ENCODE data around the gene HSH2D.

Gene HSH2D

DNA sequence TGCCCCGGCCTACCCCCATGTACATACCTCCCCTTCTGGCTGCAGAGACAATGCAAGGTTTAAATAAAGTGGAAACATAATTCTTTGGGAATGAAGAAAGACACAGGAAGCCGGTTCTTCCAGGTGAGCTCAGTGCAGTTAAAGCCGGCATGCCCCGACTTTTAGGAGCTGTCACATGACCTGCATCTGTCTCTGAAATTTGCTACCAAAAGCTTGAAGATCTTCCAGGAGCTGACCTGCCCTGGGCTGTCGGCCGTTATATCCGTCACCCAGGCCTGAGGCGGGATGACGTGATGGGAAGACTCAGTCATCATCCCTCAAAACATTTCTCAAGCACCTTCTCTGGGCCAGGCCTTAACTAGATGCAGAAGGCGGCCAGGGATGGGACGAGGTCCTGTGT lies 21.5 kb upstream of the HSH2D start:
- H3K4me2 ChIP-seq (ENCODE audit: low read length) = no peak overlapping the region
- H2BK12ac ChIP-seq (ENCODE audit: low read length) = no peak overlapping the region
- H3K14ac ChIP-seq (ENCODE audit: low read length) = no peak overlapping the region
- H4K8ac ChIP-seq (ENCODE audit: low read depth, low read length) = no peak overlapping the region
- no peak overlapping the region for H3K4me3 ChIP-seq (ENCODE audit: low read depth, low read length)
- peak; percentile 52 to 86 for DNase-seq
- no peak overlapping the region for H4K91ac ChIP-seq (ENCODE audit: low read depth, low read length)
- H3K27me3 ChIP-seq (ENCODE audit: insufficient read depth, low read length) = no peaks in the 10 kb centered on the region
- no peak overlapping the region for H4K12ac ChIP-seq (ENCODE audit: low read depth, low read length)
- no peaks in the 10 kb centered on the region for H3K4me1 ChIP-seq (ENCODE audit: control insufficient read depth in 1 of 2, insufficient read depth in 2 of 2, low read length in 2 of 2)
- no peak overlapping the region for H2BK5ac ChIP-seq (ENCODE audit: low read depth, low read length, poor library complexity)
- H3K9ac ChIP-seq (ENCODE audit: low read length) = no peak overlapping the region
- H3K79me1 ChIP-seq (ENCODE audit: low read length) = no peaks in the 10 kb centered on the region
- no peak overlapping the region for H3K4ac ChIP-seq (ENCODE audit: low read depth, low read length)
- H2BK120ac ChIP-seq (ENCODE audit: insufficient read depth, low read length, poor library complexity) = no peak overlapping the region
- peaks cover 86 to 87% of the 10 kb centered on the region in 2 experiments for H3K36me3 ChIP-seq (ENCODE audit: control insufficient read depth in 1 of 2, insufficient read depth in 2 of 2, low read length in 2 of 2)
- no peak overlapping the region for H3K18ac ChIP-seq (ENCODE audit: low read length)
- H3K9me3 ChIP-seq (ENCODE audit: insufficient read depth, low read depth, low read length) = no peaks in the 10 kb centered on the region
- H2AK5ac ChIP-seq (ENCODE audit: low read length) = no peak overlapping the region
- no CpG with 5 or more reads among the region's 11 CpGs for WGBS (ENCODE audit: extremely low coverage, insufficient coverage, insufficient read length)
- no peaks in the 10 kb centered on the region for H3K79me2 ChIP-seq (ENCODE audit: control insufficient read depth, insufficient read depth, low read length, poor library complexity)
- no peak overlapping the region for H3K27ac ChIP-seq (ENCODE audit: low read depth, low read length)
- no peak overlapping the region for H2AFZ ChIP-seq (ENCODE audit: insufficient read depth, low read length, poor library complexity)
- no peak overlapping the region for H3K23ac ChIP-seq (ENCODE audit: low read length)

- no peak overlapping the region for H3K14ac ChIP-seq (ENCODE audit: low read length)
- no peaks in the 10 kb centered on the region for H3K27me3 ChIP-seq (ENCODE audit: insufficient read depth, low read length)
- no peak overlapping the region for H4K8ac ChIP-seq (ENCODE audit: low read depth, low read length)
- no peaks in the 10 kb centered on the region for H3K79me2 ChIP-seq (ENCODE audit: control insufficient read depth, insufficient read depth, low read length, poor library complexity)
- no peak overlapping the region for H4K12ac ChIP-seq (ENCODE audit: low read depth, low read length)
- no peak overlapping the region for H3K18ac ChIP-seq (ENCODE audit: low read length)
- H2BK12ac ChIP-seq (ENCODE audit: low read length) = no peak overlapping the region
- H3K79me1 ChIP-seq (ENCODE audit: low read length) = no peaks in the 10 kb centered on the region
- no peak overlapping the region for H3K23ac ChIP-seq (ENCODE audit: low read length)
- H2BK120ac ChIP-seq (ENCODE audit: insufficient read depth, low read length, poor library complexity) = no peak overlapping the region
- no peak overlapping the region for H3K27ac ChIP-seq (ENCODE audit: low read depth, low read length)
- no peak overlapping the region for H2BK5ac ChIP-seq (ENCODE audit: low read depth, low read length, poor library complexity)
- no peak overlapping the region for H2AK5ac ChIP-seq (ENCODE audit: low read length)
- DNase-seq = no peak
- no peak overlapping the region for H4K91ac ChIP-seq (ENCODE audit: low read depth, low read length)
- WGBS (ENCODE audit: extremely low coverage, insufficient coverage, insufficient read length) = no CpG with 5 or more reads among the region's 14 CpGs
- no peaks in the 10 kb centered on the region for H3K9me3 ChIP-seq (ENCODE audit: insufficient read depth, low read depth, low read length)
- peaks cover 95 to 96% of the 10 kb centered on the region in 2 experiments for H3K36me3 ChIP-seq (ENCODE audit: control insufficient read depth in 1 of 2, insufficient read depth in 2 of 2, low read length in 2 of 2)
- H2AFZ ChIP-seq (ENCODE audit: insufficient read depth, low read length, poor library complexity) = no peak overlapping the region
- H3K4me1 ChIP-seq (ENCODE audit: control insufficient read depth in 1 of 2, insufficient read depth in 2 of 2, low read length in 2 of 2) = no peaks in the 10 kb centered on the region
- no peak overlapping the region for H3K4me2 ChIP-seq (ENCODE audit: low read length)
- H3K9ac ChIP-seq (ENCODE audit: low read length) = no peak overlapping the region
- no peak overlapping the region for H3K4me3 ChIP-seq (ENCODE audit: low read depth, low read length)
- H3K4ac ChIP-seq (ENCODE audit: low read depth, low read length) = no peak overlapping the region
These were observed 18.5 kb upstream of the HSH2D start for GRCh38 chr19:16124953-16125352.

DNA sequence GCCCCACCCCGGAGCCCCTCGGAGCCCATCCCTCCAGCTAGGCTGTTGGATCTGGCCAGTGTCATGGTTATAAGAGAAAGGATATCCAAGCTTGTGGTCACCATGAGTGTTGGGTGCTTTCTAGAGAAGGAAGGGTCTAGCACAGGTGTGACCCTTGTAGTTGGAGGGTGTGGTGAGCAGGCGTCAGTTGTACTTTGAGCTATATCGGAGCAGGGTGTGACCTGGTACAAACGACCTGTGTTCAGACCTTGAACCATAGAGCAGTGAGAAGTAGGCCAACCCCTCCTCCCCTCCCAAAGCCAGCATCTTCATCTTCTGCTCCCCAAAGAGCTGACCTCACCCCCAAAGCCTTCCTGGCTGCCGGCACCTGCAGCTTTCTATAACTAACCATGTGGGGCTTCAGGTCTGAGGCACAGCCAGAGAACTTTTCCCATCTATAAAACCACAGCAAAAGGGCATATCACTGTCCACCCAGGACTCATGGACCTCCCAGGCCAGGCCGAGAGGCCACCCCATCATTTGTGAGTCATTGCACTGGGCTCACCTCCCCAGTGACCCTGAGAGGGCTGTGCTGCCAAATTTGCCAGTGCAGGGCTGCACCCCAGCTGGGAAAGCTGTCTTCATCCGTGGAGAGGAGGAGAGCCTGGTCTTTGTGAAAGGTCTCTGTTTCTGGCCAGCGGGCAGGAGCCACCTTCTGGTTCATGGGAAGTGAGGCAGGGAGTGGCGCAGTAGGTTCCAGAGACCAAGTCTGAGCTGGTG lies 17.6 kb upstream of the HSH2D start:
- Histone ChIP-seq H2BK5ac (ENCODE audit: low read depth, low read length, poor library complexity) (no peak overlapping the region), H2BK120ac (ENCODE audit: insufficient read depth, low read length, poor library complexity) (no peak overlapping the region), H3K27ac (ENCODE audit: low read depth, low read length) (no peak overlapping the region), H3K9me3 (ENCODE audit: insufficient read depth, low read depth, low read length) (no peaks in the 10 kb centered on the region), H3K79me2 (ENCODE audit: control insufficient read depth, insufficient read depth, low read length, poor library complexity) (no peaks in the 10 kb centered on the region), H4K12ac (ENCODE audit: low read depth, low read length) (no peak overlapping the region), H3K79me1 (ENCODE audit: low read length) (no peaks in the 10 kb centered on the region), H3K23ac (ENCODE audit: low read length) (no peak overlapping the region), H2AFZ (ENCODE audit: insufficient read depth, low read length, poor library complexity) (no peak overlapping the region), H3K14ac (ENCODE audit: low read length) (no peak overlapping the region), H3K27me3 (ENCODE audit: insufficient read depth, low read length) (no peaks in the 10 kb centered on the region), H3K4ac (ENCODE audit: low read depth, low read length) (no peak overlapping the region), H2BK12ac (ENCODE audit: low read length) (no peak overlapping the region), H3K4me2 (ENCODE audit: low read length) (no peak overlapping the region), H3K4me1 (ENCODE audit: control insufficient read depth in 1 of 2, insufficient read depth in 2 of 2, low read length in 2 of 2) (no peaks in the 10 kb centered on the region), H3K9ac (ENCODE audit: low read length) (no peak overlapping the region), H3K36me3 (ENCODE audit: control insufficient read depth in 1 of 2, insufficient read depth in 2 of 2, low read length in 2 of 2) (peaks cover 95% of the 10 kb centered on the region in 2 experiments), H4K8ac (ENCODE audit: low read depth, low read length) (no peak overlapping the region), H2AK5ac (ENCODE audit: low read length) (no peak overlapping the region), H3K4me3 (ENCODE audit: low read depth, low read length) (no peak overlapping the region), H4K91ac (ENCODE audit: low read depth, low read length) (no peak overlapping the region), H3K18ac (ENCODE audit: low read length) (no peak overlapping the region)
- no peak for DNase-seq
- no CpG with 5 or more reads among the region's 10 CpGs for WGBS (ENCODE audit: extremely low coverage, insufficient coverage, insufficient read length)

DNA sequence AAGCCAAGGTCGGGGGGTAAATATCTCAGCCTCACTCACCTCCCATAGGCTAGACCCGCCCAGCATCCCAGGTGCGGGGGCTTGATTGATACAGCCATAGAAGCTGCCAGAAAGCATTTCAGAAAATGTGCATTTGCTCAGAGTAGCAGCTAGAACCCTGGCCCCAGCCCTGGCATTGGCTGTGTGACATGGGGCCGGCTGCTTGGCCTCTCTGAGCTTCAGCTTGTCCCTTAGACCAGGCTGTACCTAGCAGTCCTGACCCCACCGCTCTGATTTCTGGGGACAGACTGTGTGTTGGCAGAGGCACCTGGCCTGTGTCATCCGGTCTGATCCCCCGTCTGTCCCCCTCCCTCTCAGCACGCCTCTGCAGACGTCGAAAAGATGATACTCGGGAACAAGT lies 16.4 kb upstream of the HSH2D start:
- Histone ChIP-seq H3K4me3 (ENCODE audit: low read depth, low read length) (no peak overlapping the region), H3K27ac (ENCODE audit: low read depth, low read length) (no peak overlapping the region), H4K12ac (ENCODE audit: low read depth, low read length) (no peak overlapping the region), H3K23ac (ENCODE audit: low read length) (no peak overlapping the region), H4K91ac (ENCODE audit: low read depth, low read length) (no peak overlapping the region), H3K18ac (ENCODE audit: low read length) (no peak overlapping the region), H3K14ac (ENCODE audit: low read length) (no peak overlapping the region), H3K4ac (ENCODE audit: low read depth, low read length) (no peak overlapping the region), H4K8ac (ENCODE audit: low read depth, low read length) (no peak overlapping the region), H3K79me1 (ENCODE audit: low read length) (no peaks in the 10 kb centered on the region), H3K36me3 (ENCODE audit: control insufficient read depth in 1 of 2, insufficient read depth in 2 of 2, low read length in 2 of 2) (peaks cover 91 to 92% of the 10 kb centered on the region in 2 experiments), H3K27me3 (ENCODE audit: insufficient read depth, low read length) (no peaks in the 10 kb centered on the region), H3K79me2 (ENCODE audit: control insufficient read depth, insufficient read depth, low read length, poor library complexity) (no peaks in the 10 kb centered on the region), H3K4me1 (ENCODE audit: control insufficient read depth in 1 of 2, insufficient read depth in 2 of 2, low read length in 2 of 2) (no peaks in the 10 kb centered on the region), H2BK5ac (ENCODE audit: low read depth, low read length, poor library complexity) (no peak overlapping the region), H3K4me2 (ENCODE audit: low read length) (no peak overlapping the region), H2AK5ac (ENCODE audit: low read length) (no peak overlapping the region), H3K9ac (ENCODE audit: low read length) (no peak overlapping the region), H2BK12ac (ENCODE audit: low read length) (no peak overlapping the region), H3K9me3 (ENCODE audit: insufficient read depth, low read depth, low read length) (no peaks in the 10 kb centered on the region), H2BK120ac (ENCODE audit: insufficient read depth, low read length, poor library complexity) (no peak overlapping the region), H2AFZ (ENCODE audit: insufficient read depth, low read length, poor library complexity) (no peak overlapping the region)
- no peak for DNase-seq
- WGBS (ENCODE audit: extremely low coverage, insufficient coverage, insufficient read length) = no CpG with 5 or more reads among the region's 11 CpGs
